Measurements from ENCODE around the gene C3orf70.

Gene C3orf70

DNA sequence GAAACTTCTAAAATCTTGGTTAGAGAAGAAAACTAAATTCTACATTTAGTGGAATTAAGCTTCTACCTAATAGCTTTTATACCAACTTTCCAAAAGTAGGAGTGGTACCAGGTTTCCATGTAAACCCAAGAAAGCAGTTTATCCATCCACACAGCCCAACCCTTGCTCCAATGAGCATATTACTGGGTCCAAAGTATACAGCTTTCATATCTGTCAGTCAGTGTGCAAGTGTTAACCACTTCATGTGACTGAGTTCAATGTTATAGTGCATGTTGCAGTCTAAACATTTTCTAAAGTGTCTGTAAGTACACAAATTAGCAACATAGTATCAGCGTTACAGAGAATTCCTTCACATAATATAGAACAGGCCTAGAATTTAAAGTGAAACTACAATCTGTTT lies 73.2 kb downstream of the C3orf70 start:
- no peak overlapping the region for H3K4me3 ChIP-seq (ENCODE audit: low read depth, low read length)
- TF ChIP-seq, protein P1, sequence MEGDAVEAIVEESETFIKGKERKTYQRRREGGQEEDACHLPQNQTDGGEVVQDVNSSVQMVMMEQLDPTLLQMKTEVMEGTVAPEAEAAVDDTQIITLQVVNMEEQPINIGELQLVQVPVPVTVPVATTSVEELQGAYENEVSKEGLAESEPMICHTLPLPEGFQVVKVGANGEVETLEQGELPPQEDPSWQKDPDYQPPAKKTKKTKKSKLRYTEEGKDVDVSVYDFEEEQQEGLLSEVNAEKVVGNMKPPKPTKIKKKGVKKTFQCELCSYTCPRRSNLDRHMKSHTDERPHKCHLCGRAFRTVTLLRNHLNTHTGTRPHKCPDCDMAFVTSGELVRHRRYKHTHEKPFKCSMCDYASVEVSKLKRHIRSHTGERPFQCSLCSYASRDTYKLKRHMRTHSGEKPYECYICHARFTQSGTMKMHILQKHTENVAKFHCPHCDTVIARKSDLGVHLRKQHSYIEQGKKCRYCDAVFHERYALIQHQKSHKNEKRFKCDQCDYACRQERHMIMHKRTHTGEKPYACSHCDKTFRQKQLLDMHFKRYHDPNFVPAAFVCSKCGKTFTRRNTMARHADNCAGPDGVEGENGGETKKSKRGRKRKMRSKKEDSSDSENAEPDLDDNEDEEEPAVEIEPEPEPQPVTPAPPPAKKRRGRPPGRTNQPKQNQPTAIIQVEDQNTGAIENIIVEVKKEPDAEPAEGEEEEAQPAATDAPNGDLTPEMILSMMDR (IDR thresholded peaks at IDR 0.05; ENCODE audit: low read depth, low read length, missing control alignments) = no peak
- no peak for DNase-seq (ENCODE audit: low read depth)

DNA sequence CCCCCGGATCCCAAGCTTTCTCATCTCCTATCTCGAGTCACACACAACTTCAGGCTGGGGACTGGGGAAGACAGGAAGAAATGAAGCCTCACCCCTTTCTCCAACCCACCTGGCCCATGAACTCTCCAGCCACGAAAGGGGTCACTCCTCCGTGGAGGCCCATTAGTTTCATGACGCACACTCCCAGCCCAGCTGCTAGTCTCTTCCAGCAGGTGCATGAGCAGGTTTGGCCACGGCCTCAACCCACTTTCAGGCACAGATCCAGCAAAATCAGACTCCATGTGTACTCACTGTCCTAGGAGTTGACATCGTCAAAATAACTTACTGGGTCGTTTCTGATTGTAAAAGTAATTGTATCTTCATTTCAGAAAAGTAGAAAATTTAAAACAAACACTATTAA lies 76.6 kb downstream of the C3orf70 start:
- no peak overlapping the region for H3K4me3 ChIP-seq (ENCODE audit: low read depth, low read length)
- DNase-seq (ENCODE audit: low read depth) = no peak
- TF ChIP-seq, protein P1 (IDR thresholded peaks at IDR 0.05; ENCODE audit: low read depth, low read length, missing control alignments) = no peak

DNA sequence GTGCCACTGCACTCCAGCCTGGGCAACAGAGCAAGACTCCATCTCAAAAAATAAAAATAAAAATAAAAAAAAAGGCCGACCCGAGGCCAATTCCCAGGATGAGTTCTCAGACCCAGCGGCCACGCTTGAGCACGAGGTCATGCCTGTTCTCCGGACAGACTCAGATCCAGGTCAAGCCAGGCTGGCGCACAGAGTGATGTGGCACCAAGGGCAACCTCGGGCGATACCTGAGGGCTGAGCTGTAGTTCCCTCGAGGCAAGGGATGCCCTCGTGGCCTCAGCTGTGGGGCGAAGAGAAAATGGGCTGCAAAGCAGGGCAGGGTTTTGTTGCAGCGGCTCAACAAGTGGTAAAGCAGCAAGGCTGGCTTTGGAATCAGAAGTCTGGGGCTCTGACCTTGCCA lies 77.3 kb downstream of the C3orf70 start:
- no peak overlapping the region for H3K4me3 ChIP-seq (ENCODE audit: low read depth, low read length)
- no peak for DNase-seq (ENCODE audit: low read depth)
- TF ChIP-seq, protein P1 (IDR thresholded peaks at IDR 0.05; ENCODE audit: low read depth, low read length, missing control alignments) = no peak

DNA sequence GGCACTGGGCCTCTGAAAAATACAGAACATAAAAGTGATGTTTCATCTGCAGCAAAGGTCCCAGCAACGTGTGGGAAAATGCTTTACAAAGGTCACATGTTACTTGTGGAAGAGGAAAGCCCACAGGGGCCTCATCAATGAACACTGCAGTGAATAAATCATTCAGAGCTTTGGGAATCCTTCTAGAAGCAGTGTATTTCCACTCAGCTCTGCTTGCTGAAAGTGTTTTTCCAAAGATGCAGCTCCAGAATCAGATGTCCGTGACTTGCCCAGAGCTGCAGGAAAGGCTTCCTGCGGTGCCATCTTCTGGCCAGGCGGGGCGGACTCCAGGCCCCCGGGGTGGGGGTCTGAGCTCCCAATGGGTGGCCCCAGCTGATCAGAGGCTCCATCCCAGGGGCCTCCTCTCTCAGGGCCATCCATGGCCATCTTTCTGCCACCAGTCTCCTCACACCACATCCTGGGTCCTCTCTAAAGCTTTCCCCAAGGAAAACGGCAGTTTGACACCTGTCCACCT lies 81.5 kb downstream of the C3orf70 start:
- TF ChIP-seq, protein P1 (IDR thresholded peaks at IDR 0.05; ENCODE audit: low read depth, low read length, missing control alignments) = no peak
- no peak for DNase-seq (ENCODE audit: low read depth)
- H3K4me3 ChIP-seq (ENCODE audit: low read depth, low read length) = no peak overlapping the region

DNA sequence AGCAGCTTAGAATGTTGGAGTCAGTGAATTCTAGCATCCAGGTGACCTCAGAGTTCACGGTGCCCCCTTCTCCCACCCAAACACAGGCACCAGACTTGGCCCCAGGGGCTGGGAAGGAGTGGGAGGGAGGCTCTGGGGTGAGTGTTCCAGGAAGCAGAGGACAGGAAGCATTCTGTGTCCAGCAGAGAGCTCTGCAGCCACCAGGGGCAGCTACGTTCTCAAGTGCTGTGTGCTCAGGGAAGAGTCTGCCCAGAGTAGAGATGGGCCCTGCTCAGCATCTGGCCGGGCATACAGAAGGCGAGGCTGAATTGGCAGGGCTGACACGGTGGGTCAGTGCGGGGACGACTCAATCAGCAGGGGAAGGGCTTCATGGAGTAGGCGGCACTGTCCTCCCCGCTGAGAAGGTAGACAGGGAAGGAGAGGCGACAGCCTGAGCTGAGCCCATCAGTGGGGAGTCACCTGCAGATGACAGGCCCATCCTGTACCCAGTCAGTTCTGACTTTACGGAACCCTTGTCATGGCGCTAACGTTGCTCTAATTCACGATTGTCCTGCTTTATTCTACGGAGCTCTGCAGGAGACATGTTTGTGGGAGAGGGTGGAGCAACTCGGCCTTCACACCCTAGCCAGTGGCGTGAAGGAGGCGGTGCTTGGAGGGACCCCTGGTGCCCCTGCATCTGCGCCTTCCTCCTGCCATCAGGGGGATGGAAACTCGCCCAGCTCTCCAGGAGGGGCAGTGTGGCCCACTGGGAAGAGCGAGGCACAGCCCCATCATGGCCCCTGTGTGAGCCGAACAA lies 82.2 kb downstream of the C3orf70 start:
- DNase-seq (ENCODE audit: low read depth) = no peak

DNA sequence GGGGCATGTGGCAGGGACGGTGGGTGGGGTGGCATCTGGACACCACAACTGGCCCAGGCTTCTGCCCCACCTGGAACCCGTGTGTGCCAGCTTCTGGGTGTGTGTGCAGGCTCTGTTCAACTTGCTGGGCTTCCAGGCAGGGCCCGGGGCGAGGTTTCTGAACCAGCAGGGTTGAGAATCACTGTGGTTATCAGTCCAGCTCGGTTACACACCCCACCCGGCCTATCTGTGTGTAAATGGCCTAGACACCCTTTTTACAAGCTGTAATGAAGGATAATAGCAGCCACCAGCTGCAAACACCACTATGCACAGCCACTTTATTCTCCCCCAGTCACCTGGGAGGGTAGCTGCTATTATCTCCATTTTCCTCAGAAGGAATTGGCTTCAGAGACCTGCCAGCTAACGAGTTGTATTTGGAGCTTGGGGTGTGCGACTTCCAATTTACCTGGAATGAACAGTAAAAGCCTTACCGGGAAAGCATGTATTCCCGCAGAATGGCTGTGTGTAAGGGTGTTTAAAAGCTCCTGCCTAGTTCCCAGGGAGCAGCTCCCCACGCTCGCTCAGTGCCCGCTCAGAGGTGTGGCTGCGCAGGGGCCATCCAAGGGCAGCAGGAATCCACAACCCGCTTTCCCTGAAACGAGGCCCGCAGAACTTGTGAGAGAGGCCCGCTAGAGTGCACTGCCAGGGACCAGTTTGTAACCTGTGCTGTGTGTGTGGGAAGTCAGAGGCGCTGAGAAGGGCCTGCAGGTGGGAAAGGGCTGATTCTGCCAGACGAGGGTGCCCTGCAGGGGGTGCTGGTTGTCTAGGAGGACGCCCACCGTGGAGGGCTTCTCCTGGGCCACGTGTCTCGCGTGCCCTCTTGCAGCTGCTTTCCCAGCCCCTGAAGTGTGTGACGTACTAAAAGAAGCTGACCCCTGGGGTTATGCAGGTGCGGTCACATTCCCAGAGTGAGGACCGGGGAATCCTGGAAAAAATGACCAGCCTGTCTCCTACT lies 83.5 kb downstream of the C3orf70 start:
- no peak overlapping the region for H3K4me3 ChIP-seq (ENCODE audit: low read depth, low read length)
- TF ChIP-seq, protein P1 (IDR thresholded peaks at IDR 0.05; ENCODE audit: low read depth, low read length, missing control alignments) = peak; percentile 35
- DNase-seq (ENCODE audit: low read depth) = no peak

More for the DNA sequence above, 82.2 kb downstream of the C3orf70 start:
- TF ChIP-seq, protein P1 (IDR thresholded peaks at IDR 0.05; ENCODE audit: low read depth, low read length, missing control alignments) = peak; percentile 34
- H3K4me3 ChIP-seq (ENCODE audit: low read depth, low read length) = no peak overlapping the region
